SK-N-MC (cell line): ENCODE data around the gene CCDC87.
"Not testable (repeated sequence)": the region's sequence is repeated elsewhere in the genome, so short reads cannot be mapped to it uniquely, and the experiment has no call there.

Experiments
- DNase-seq: peaks from one replicate; pipeline ENCODE4 v3.0.0-alpha.2; 2011; ENCODE audit warnings: low read depth, low spot score
- H3K27ac ChIP-seq: fragments of 200-600 bp; sonication (generic); 2 replicates; pipeline ENCODE4 v1.5.1; 2016; ENCODE audit warnings: mixed run types
- H3K36me3 ChIP-seq: fragments of 200-600 bp; sonication (generic); 2 replicates; pipeline ENCODE4 v1.6.1; 2017; ENCODE audit warnings: antibody characterized with exemption, low read length, mixed read lengths; ENCODE audit not compliant: insufficient read depth
- H3K4me3 ChIP-seq: fragments of 200-600 bp; sonication (generic); 2 replicates; pipeline ENCODE4 v1.5.1; 2016
- H3K9ac ChIP-seq: fragments of 200-600 bp; sonication (generic); 2 replicates; pipeline ENCODE4 v1.8.0; 2017; ENCODE audit warnings: mixed run types, mixed read lengths; ENCODE audit not compliant: insufficient read length
- H3K9me3 ChIP-seq: fragments of 200-600 bp; sonication (generic); 2 replicates; pipeline ENCODE4 v1.6.1; 2017; ENCODE audit warnings: low read depth, mild to moderate bottlenecking, antibody characterized with exemption, low read length, moderate library complexity, mixed read lengths
- EZH2 ChIP-seq: fragments of 200-600 bp; sonication (generic); IDR thresholded peaks from one replicate; pipeline ENCODE4 v1.6.1; 2017; ENCODE audit warnings: antibody characterized with exemption
- FOXP2 ChIP-seq: optimal IDR thresholded peaks from 2 replicates; pipeline ENCODE3; 2011; ENCODE audit warnings: mild to moderate bottlenecking, moderate library complexity; ENCODE audit not compliant: insufficient read depth; ENCODE audit errors: extremely low read length, control extremely low read depth
- POLR2AphosphoS5 ChIP-seq: IDR thresholded peaks from 2 replicates; pipeline ENCODE4 v1.6.1; 2012; ENCODE audit warnings: mild to moderate bottlenecking, low read depth, low read length, borderline replicate concordance

The CCDC87 gene

DNA sequence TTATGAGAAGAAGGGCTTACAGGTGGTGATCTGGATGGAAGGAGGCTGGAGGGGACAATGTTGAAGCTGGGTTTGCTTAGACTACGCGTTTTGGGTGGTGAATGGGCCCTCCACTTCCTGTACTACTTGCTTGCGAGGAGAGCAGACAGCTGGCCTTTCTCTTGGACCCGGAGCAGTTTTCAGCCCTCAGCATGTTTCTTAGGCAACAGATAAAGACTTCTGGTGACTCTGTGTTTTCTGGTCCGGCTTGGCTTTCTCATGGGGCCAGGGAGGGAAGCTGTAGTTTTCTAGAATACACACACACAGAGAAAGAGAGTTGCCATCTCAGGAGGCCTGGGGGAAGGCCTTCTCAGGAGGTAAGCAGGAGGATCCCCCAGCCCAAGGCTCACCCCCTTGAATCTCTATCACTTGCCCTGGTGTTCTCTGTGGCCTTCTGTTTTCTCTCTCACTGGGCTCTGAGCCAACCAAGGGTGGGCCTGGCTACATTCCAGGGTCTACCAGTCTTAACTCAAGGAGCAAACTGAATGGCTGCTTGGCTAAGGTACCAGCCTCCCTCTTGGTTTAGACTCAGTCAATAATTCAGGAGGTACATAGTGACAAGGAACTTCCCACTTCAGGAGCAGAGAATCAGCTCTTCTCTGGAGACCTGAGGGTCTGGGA is 2.5 kb upstream of the CCDC87 start:
- TF ChIP-seq EZH2 (no peak), FOXP2 (no peak), POLR2AphosphoS5 (no peak)
- H3K9me3 ChIP-seq = no peaks in the 10 kb centered on the region
- peak overlapping the region; percentile 32 for H3K9ac ChIP-seq
- DNase-seq = no peak
- H3K4me3 ChIP-seq = peak overlapping the region; percentile 9; the same call in 1 of the 2 replicates
- H3K27ac ChIP-seq = peak overlapping the region; percentile 54; the same call in 1 of the 2 replicates
- H3K36me3 ChIP-seq = peaks cover 5% of the 10 kb centered on the region; the same call in 1 of the 2 replicates

DNA sequence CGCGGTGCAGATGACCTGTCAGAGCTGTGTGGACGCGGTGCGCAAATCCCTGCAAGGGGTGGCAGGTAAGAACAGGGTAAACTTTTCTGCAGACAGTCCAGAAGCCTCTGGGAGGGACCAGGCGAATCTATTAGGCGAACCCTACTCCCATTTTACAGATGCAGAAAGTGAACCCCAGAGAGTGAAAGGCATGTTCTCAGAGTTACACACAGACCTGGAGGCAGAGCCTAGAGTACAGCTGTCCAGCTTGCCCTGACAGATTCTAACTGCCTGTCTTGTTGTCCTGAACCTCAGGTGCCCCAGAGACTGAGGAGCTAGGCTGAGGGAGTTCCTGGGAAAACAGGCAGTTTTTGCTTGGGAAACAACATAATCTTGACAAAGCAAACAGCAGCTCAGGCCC is 787 bp upstream of the CCDC87 start:
- H3K9me3 ChIP-seq = no peaks in the 10 kb centered on the region
- H3K27ac ChIP-seq = no peak overlapping the region
- no peak for DNase-seq
- H3K36me3 ChIP-seq = no peaks in the 10 kb centered on the region
- no peak for TF ChIP-seq POLR2AphosphoS5
- TF ChIP-seq EZH2 = no peak
- TF ChIP-seq FOXP2 = no peak
- peak overlapping the region; percentile 81 for H3K4me3 ChIP-seq
- peak overlapping the region; percentile 90 for H3K9ac ChIP-seq

- peak overlapping the region; percentile 90 for H3K9ac ChIP-seq
- peak overlapping the region; percentile 81 for H3K4me3 ChIP-seq
- H3K9me3 ChIP-seq = no peaks in the 10 kb centered on the region
- no peaks in the 10 kb centered on the region for H3K36me3 ChIP-seq
- 0 out of 2 replicates have a peak overlapping the region, but pooled peaks have one; percentile 8 for H3K27ac ChIP-seq
- no peak for TF ChIP-seq POLR2AphosphoS5
- no peak for TF ChIP-seq EZH2
- no peak for TF ChIP-seq FOXP2
- no peak for DNase-seq
Measured at GRCh38 chr11:66593303-66593635, 406 bp upstream of the CCDC87 start.

DNA sequence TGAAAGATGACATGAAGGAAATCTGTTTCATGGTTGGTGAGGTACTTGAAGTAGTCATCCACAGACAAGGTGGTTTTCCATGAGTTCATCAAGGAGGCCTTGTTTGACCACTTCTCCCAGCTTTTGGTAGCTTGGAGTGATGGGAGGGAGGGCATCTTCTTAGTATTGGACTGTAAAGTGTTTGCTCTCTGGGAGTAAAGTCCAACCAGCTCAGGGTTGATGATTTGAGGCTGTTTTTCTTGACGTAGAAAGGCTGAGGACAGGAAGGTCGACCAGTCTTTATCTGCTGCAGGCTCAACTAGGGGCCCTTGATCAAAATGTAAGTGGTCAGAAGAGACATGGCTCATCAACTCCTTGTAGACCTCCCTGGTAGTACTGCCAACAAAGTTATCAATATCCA is 1.7 kb downstream of the CCDC87 start:
- TF ChIP-seq POLR2AphosphoS5 (no peak), FOXP2 (no peak), EZH2 (no peak)

GRCh38 chr11:66589996-66590675 is 2.7 kb downstream of the CCDC87 start:
- H3K9ac ChIP-seq = no peak overlapping the region
- H3K9me3 ChIP-seq = no peaks in the 10 kb centered on the region
- TF ChIP-seq FOXP2 (no peak), POLR2AphosphoS5 (no peak), EZH2 (no peak)
- no peaks in the 10 kb centered on the region for H3K36me3 ChIP-seq
- H3K27ac ChIP-seq = no peak overlapping the region
- no peak for DNase-seq
- H3K4me3 ChIP-seq = no peak overlapping the region

More for the DNA sequence above, 1.7 kb downstream of the CCDC87 start:
- no peak overlapping the region for H3K4me3 ChIP-seq
- H3K9ac ChIP-seq = no peak overlapping the region
- no peak overlapping the region for H3K27ac ChIP-seq
- DNase-seq = no peak
- no peaks in the 10 kb centered on the region for H3K9me3 ChIP-seq
- H3K36me3 ChIP-seq = no peaks in the 10 kb centered on the region

DNA sequence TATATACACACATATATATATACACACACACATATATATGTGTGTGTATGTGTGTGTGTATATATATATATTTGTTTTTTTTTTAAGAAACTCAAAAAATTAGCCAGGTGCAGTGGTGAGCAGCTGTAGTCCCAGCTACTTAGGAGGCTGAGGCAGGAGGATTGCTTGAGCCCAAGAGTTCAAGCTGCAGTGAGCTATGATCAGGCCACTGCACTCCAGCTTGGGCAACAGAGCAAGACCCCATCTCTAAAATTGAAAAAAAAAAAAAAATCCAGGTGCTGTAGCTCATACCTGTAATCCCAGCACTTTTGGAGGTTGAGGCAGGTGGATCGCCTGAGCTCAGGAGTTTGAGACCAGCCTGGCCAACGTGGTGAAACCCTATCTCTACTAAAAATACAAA is 3.5 kb downstream of the CCDC87 start:
- DNase-seq, H3K9ac ChIP-seq, H3K9me3 ChIP-seq, H3K36me3 ChIP-seq, H3K27ac ChIP-seq, H3K4me3 ChIP-seq: not testable (repeated sequence)

DNA sequence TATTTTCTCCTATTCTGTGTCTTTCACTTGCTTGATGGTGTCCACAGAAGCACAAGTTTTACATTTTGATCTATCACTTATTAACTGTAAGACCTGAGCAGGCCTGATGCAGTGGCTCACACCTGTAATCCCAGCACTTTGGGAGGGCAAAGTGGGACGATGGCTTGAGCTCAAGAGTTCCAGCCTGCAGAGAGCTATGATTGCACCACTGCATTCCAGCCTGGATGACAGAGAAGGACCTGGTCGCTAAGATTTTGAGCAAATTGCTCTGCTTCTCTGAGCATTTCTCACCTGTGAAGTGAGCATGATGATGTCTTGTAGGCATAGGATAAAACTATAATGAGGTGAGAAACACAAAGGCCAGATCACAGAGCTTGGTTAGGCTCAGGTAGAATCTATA is 6.7 kb downstream of the CCDC87 start:
- no peak overlapping the region for H3K27ac ChIP-seq
- no peak for DNase-seq
- TF ChIP-seq FOXP2 (no peak), POLR2AphosphoS5 (no peak), EZH2 (no peak)
- no peaks in the 10 kb centered on the region for H3K9me3 ChIP-seq
- H3K9ac ChIP-seq = no peak overlapping the region
- no peaks in the 10 kb centered on the region for H3K36me3 ChIP-seq
- H3K4me3 ChIP-seq = no peak overlapping the region

DNA sequence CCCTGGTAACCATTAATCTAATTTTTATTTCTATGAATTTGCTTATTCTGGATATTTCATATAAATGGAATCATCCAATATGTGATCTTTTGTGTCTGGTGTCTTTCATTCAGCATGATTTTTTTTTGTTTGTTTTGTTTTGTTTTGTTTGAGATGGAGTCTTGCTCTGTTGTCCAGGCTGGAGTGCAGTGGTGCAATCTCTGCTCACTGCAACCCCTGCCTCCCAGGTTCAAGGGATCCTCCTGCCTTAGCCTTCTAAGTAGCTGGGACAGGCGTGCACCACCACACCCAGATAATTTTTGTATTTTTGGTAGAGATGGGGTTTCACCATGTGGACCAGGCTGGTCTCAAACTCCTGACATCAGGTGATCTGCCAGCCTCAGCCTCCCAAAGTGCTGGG is 7.4 kb downstream of the CCDC87 start:
- H3K9me3 ChIP-seq, H3K9ac ChIP-seq, H3K4me3 ChIP-seq, DNase-seq, H3K36me3 ChIP-seq, H3K27ac ChIP-seq: not testable (repeated sequence)

DNA sequence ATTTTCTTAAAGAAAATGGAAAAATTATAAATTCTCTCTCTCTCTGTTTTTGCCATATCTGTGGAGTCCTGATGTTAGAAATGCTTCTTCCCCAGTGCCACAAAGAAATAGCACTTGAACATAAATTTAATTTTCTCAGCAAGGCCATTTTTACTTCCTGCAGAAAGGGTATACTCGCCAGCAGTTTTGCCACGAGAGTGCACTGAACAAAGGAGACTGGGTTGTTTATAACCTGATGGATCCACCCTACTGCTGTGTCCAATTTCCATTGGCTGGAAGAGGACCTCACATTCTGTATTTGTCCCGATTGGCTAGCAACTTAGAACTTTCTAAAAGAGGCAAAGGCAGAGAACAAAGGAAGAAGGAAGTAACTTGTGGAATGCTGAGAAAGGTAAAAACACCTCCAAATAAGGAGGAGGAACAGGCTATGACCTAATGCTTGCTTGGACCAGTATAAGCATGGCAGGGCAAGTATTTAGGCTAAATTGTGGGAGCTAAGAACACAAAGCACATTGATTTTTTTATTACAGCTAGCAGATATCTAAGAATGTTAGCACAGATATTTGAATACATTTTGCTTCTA is 10.2 kb downstream of the CCDC87 start:
- H3K4me3 ChIP-seq, DNase-seq: not testable (repeated sequence)

More for the DNA sequence above, 10.2 kb downstream of the CCDC87 start:
- H3K9me3 ChIP-seq, H3K9ac ChIP-seq, H3K36me3 ChIP-seq, H3K27ac ChIP-seq: not testable (repeated sequence)
